ENCODE results near the gene TEX264. TPM values are rescaled to one million over a fixed set of nuclear protein-coding genes. Genes with fewer than 3 reads are reported as not detected.

Gene TEX264
- total RNA-seq, 1 donor from 2014 or later = 43.8 TPM

Other genes with a start within 250 kb of the TEX264 start
- 19.4 and 20.5 TPM in 2 replicates for gene DCAF1, start 171.2 kb upstream of the TEX264 start, total RNA-seq (ENCODE audit: low replicate concordance)
- 29.0 and 37.6 TPM in 2 replicates for gene RAD54L2, start 132.5 kb upstream of the TEX264 start, total RNA-seq (ENCODE audit: low replicate concordance)
- 0.29 and 0.58 TPM in 2 replicates for gene GRM2, start 35.8 kb downstream of the TEX264 start, total RNA-seq (ENCODE audit: low replicate concordance)
- gene IQCF6, start 108.0 kb downstream of the TEX264 start, total RNA-seq (ENCODE audit: low replicate concordance) = not detected in 2 replicates
- gene IQCF2, start 190.4 kb downstream of the TEX264 start, total RNA-seq (ENCODE audit: low replicate concordance) = not detected in 2 replicates
- gene IQCF5, start 204.3 kb downstream of the TEX264 start, total RNA-seq (ENCODE audit: low replicate concordance) = not detected in 2 replicates
- gene IQCF1, start 232.1 kb downstream of the TEX264 start, total RNA-seq (ENCODE audit: low replicate concordance) = not detected in 2 replicates

Data from type B pancreatic cell (in vitro differentiated cells).